Left renal pelvis (tissue), 4 donors: ENCODE data around the gene BCL2L14. TPM values are rescaled to one million over a fixed set of nuclear protein-coding genes. Genes with fewer than 3 reads are reported as not detected.

ENCODE experiments used
- DNase-seq, 4 donors: peaks; one replicate each; pipeline ENCODE4 v3.0.0-alpha.2; 2013; ENCODE audit warnings: low read depth in 4 of 4, low spot score in 3 of 4
- polyA plus RNA-seq, 4 donors: library from polyadenylated mRNA; unstranded; fragments of 120-200 nt; gene quantifications; one replicate each; pipeline ENCODE4 v1.2.1, GENCODE V29; 2013; ENCODE audit not compliant: insufficient read length in 4 of 4

Gene BCL2L14, protein sequence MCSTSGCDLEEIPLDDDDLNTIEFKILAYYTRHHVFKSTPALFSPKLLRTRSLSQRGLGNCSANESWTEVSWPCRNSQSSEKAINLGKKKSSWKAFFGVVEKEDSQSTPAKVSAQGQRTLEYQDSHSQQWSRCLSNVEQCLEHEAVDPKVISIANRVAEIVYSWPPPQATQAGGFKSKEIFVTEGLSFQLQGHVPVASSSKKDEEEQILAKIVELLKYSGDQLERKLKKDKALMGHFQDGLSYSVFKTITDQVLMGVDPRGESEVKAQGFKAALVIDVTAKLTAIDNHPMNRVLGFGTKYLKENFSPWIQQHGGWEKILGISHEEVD
- polyA plus RNA-seq: under 1 TPM; 0.14 to 0.78 (median 0.43) TPM

DNA sequence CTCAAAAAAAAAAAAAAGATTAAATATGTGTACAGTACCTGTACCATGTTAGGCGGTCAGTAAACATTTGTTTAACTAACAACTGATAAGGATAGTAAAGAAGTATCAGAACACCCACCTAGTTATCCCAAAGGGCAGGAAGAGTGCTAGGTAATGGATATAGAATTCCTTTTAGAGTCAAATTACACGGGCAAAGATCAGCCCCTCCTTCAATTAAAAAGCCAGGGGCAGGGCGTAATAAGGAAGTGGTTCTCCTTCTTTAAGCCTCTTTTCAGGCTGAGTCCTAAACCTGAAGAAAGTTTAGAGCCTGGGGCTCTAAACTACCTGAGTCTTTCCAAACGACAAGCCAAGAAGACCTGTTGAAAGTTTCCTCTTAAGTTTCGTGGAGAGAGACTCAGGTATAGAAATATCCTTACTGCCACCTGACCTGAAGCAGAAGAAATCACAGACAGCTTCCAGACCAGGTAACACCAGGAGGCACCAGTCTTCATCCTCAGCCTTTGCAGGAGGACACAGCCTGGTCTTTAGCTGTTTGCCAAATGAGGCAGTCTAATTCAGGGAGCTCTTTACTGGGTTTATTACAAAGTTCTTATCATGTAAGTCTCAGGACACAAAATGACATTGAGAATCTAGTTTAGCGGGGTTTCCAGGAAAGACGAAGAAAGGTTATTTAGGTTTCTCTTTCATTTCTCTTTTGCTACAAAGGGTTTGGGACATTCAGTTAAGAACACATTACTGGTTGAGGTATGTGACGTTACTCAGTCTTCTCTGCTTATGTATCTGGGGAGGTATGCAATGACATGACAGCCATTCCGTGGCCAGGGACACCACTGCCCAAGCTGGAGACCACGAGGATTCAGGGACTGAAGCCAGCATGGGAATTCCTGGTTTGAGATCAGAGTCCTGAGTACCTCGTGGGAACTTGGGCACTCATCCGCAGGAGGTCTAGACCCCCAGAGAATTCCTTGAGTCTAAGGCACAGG lies at the start of gene BCL2L14:
TSS of gene BCL2L14 (plus strand) at position 266 of the 983 bp plus-strand sequence. CDS start 8,367 bp downstream, outside the sequence.
- no peak for DNase-seq

DNA sequence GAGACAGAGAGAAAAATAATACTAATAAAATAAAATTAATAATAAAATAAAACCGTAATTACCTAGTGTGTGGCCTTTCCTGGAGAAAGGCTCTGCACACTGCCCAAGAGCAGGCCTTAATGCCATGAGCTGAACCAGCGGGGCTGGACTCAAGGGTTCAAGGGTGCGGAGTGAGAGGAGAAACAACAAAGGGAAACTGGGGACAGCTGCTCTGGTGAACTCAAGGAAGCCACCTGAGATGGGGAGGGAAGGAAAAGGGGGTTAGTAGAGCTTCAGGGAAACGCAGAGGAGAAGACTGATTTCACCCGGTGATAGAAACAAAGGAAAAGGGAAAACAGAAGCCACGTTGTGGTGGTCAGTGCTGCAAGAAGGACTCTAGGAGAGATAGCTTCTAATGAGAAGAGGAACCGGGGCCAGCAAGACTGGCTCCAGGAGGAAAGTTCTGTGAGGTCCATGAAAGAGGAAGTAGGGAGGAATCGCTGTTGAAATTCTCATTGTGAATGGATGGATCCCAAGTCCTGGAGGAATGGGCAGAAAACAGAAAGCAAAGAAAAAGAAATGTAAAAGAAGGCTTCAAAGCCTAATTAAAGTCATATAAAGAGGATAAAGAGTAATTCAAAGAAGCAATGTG lies 48.3 kb upstream of the BCL2L14 start:
- no peak for DNase-seq

DNA sequence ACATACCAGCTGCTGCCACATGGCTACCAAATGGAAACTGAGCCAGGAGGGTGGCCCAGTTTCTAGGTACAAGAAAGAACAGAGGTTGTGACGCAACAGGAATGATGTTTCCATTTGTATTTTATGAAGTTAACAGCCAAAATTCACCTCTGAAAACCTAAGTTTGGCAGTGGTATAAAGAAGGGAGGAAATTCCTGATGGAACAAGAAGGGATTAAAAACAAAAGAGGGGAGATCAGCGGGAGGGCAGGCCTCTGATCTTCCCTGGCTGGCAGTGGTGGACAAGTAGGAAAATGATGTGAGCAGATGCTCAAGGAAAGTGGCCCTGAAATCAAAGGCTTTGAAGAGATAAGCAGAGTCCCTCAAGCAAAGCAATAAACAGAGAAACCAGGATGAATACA lies 47.3 kb upstream of the BCL2L14 start:
- no peak for DNase-seq

DNA sequence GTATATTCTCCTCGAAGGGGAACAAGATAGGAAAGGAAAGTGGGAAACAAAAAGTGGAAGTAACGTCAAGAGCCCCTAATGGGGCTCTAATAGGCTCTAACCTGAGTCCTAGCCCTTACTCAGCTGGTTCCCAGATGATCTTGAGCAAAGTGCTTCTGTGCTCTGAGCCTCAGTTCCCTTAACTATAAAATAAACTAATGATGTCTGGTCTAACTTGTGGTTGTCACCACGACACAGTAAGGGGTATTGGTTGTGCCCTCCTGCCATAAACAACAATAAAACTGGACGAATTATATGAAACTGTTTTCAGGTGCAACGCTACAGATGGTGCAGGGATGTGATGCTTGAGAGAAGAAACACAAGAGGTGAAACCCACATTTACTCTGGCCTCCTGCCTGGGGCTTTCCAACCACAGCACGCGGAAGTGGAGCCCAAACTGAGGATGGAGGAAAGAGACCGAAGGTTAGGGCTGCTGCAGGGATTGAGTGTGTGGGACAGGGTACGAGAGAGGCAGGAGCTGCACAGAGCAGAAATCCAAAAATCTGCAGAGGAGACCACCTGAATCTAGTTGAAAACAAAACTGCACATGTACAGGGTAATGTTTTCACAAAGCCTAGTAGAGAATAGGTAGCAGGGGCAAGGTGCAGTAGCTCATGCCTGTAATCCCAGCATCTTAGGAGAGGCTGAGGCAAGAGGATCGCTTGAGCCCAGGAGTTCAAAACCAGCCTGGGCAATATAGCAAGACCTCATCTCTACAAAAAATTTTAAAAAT lies 45.6 kb upstream of the BCL2L14 start:
- DNase-seq: no peak

DNA sequence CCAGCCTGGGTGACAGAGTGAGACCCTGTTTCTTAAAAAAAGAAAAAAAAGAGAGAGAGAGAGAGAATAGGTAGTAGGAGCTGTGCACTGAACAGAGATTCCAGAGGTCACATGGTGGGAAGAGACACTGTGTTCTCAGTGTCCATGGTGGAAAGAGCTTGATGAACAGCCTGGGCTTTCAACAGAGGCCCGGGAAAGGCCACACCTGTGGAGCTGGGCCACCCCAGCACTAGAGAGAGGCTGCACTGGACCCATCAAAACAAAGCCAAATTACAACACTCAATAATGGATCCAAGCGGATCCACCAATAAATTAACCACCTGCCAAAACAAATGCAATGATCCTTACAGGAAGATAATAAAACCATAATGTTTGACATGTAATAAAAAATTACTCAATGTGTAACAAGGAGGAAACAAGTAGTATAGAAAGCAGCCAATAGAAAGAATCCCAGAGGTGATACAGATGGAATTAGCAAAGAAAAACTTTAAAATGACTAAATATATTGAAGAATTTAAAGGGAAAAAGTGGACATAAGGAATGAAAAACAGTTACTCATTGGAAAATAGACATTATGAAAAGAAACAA lies 44.8 kb upstream of the BCL2L14 start:
- no peak for DNase-seq

DNA sequence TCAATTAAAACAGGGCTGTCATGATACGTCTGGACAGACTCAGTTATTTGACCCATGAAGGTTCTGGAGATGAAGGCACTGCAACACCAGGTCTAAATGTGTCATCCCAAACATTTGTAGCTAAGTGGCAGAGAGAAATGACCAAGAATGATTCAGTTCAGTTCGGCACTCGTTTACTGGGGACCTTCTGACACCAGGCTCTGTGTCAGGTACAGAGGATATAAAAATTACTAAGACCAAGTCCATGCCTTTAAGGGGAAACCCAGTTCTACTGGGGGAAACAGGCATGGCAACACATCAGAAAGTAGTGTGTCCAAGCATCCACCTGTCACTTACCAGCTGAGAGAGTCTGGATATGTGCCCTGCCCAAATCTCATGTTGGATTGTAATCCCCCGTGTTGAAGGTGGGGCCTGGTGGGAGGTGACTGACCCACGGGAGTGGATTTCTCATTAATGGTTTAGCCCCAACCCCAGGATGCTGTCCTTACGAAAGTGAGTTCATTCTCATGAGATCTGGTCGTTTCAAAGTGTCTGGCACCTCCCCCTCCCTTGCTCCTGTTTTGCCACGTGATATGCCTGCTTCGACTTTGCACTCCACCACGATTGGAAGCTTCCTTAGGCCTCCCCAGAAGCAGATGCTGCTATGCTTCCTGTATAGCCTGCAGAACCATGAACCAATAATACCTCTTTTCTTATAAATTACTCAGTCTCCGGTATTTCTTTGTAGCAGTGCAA lies 41.9 kb upstream of the BCL2L14 start:
- no peak for DNase-seq

DNA sequence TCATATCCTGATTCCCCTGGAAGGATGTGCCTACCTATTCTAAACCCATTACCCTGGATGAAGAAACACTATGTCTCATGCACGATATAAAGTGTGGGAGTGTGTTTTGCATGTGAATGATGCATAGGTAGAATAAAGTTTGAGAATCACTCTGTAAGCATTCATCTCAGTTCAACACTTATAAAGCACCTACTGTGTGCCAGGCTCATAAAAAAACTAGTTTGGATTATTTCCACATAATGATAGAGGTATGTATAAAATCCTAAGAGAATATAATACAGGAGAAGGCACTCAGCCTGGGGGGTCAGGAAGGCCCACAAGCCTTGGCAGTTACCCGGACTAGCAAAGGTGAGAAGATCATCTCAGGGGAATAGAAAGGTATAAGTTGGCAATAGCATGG lies 41.1 kb upstream of the BCL2L14 start:
- no peak for DNase-seq

DNA sequence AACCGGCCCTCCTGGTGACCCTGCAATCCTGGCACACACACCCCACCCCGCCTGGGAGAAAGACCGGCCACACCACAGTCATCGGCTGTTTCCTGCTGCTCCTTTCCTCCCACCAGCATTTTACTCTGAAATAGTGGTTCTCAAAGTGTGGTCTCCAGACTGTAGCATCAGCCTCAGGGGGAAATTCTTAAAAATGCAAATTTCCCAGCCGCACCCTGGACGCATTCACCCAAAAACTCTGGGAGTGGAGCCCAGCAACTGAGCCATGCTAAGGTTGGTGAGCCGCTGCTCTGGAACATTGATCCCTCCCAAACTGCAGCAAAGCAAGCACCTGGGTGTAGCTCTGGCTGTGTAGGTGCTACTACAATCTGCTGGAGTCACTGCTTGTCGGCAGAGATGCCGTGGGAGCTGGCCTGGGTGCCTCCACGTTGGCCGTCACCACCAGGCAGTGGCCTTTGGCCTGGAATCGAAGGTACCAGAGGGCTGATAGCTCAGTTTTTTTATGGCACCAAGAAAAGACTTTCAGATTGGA lies 38.4 kb upstream of the BCL2L14 start:
- no peak for DNase-seq

DNA sequence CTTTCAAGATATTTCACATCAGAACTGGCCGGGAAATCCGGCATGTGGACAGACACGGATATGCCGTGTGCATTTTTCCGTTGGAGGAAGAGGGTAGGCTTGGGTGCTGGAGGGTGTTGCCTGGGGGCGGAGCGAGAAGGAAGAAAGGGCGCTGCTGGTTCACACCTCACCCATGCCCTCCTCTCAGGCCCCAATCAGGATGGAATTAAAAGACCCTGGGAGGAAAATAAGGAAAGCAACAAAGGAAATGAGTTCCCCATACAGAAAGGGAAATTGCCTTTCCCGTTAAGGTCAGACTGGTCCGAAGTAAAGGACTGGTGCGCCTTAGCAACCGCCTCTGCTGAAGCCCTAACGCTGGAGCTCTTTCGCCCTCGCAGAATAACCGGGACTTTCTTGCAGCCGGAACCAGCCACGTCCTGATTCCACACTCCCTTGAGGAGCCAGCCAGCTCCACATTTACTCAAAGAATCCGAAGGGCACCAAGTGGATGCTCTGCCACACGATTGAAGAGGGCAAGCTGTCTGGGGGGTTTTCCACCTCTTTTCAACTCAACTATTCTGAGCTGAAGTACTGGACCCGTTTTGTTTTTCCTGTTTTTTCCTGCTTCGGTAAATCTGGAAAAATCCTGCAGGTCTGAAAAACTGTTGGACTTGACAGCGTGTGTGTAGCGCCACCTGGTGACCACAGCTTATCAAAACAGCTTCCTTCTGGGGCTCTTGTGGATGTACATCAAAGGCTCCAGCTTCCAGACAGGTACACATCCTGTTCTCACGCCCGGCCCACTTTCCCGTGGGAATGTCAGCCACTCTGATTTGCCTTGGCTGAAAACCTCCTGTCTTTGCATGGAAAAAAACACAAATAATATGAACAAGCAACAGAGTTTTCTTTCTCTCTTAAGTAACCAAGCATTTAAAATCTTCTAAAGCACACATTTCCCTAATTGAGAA lies 37.6 kb upstream of the BCL2L14 start:
- peak; percentile 66 to 86 (median 81) for DNase-seq

DNA sequence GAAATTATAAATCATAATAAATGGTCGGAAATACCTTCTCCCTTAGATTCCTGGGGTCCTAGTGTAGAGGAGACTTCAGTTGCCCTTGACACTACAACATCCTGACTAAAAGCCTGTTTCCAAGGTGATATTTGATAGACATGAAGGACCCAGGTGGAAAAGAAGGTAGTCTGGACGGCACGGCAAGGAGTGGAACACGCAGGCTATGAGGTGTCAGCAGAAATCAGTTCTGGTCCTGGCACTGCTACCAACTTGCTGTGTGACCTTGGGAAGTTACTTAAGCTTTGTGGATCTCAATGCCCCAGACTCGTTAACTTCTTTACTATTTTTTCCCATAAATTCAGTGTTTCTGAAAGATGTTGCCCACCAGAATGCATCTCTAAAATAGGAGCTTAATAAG lies 36.9 kb upstream of the BCL2L14 start:
- no peak for DNase-seq

DNA sequence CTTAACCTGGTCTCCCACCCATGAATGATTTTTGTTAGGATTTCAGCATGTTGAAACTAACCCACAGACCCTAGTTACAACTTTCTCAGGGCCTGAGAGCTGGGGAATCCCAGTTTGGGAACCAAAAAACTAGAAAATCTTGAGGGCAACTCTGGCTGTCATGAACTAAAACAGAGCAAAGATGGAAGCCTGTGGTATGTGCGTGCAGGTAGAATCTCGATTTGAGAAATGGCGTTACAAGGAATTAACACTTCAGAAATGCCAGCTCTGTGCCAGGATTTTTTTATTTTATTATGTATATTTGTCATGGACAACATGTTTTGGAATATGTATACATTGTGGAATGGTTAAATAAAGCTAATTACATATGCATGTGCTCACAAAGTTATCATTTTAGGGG lies 36.4 kb upstream of the BCL2L14 start:
- no peak for DNase-seq

DNA sequence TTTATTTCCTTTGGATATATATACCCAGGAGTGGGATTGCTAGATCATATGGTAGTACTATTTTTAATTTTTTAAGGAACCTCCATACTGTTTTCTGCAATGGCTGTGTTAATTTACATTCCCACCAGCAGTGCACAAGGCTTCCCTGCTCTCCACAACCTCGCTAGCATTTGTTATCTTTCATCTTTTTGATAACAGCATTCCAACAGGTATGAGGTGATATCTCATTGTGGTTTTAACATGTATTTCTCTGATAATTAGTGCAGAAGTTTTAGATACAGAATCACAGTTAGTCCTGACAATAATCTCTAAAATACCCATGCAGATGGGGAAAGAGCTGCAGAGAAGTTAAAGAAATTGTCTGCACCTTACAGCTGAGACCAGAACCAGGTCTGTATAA lies 35.5 kb upstream of the BCL2L14 start:
- no peak for DNase-seq

DNA sequence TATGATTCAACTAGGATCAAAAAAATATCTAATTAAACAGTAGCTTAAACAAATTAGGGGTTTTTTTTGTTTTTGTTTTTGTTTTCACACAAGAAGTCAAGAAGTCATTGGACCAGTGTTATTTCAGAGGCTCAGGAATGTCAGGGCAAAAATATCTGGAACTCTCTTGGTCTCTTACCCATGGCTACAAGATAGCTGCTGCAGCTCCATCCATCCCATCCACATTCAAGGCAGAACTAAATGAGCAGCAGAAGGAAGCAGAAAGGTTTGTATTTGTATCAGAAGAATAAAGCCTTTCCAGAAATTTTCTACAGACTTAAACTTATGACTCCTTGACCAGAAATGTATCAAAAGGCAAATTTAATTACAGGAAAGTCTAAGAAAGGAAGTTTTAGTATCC lies 33.8 kb upstream of the BCL2L14 start:
- no peak for DNase-seq

DNA sequence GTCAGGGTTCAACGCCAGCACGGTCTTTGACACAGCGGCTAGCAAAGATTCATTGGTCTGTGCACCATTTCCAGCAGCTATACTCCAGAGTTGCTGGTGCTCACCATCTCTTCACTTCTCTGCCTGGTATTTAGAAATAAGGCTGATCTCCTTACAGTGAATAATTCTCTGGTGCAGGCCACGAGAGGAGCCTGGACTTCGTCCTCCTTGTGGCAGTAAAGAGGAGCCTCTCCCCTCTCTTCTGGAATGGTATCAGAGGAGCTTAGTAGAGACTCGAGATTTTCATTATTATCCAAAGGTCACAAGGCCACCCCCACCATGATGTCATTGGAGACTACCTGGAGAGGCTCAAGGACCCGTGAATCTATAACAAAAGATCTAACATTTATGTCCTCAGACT lies 30.8 kb upstream of the BCL2L14 start:
- DNase-seq: no peak

DNA sequence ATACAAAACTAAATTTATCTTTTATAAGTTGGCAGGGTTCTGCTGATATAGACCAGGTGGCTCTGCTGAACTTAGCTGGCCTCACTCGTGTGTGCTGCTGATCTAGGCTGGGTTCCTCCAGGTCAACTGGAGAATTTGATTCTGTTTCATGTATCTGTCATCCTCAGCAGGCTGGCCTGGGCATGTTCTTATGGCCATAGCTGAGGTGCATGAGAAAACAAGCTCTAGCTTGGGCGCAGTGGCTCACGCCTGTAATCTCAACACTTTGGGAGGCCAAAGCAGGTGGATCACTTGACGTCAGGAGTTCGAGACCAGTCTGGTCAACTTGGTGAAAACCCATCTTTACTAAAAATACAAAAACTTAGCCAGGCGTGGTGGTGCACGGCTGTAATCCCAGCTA lies 24.3 kb upstream of the BCL2L14 start:
- no peak for DNase-seq

DNA sequence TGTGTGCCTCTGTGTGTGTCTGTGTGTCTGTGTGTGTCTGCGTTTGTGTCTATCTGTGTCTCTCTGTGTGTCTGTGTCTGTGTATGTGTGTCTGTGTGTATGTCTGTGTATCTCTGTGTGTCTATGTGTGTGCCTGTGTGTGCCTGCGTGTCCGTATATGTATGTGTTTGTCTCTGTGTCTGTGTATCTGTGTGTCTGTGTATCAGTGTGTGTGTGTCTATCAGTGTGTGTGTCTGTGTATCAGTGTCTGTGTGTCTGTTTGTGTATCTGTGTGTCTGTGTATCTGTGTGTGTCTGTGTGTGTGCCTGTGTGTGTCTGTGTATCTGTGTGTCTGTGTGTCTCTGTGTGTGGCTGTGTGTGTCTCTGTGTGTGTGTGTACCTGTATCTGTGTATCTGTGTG lies 23.1 kb upstream of the BCL2L14 start:
- DNase-seq: no peak

DNA sequence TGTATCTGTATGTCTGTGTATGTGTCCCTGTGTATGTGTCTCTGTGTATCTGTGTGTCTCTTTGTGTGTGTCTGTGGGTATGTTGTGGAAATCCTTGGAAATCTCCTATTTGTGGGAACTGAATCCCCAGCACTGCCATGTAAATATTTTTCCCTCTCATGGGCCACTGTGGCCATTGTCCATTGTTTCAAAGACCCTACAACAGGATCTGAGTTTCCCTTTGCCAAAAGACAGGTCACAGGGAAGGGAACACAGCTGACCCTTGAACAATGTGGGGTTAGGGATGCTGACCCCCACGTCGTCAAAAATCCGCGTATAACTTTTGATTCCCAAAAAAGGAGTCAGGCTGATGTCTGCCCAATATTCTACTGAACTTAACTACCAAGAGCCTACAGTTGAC lies 22.5 kb upstream of the BCL2L14 start:
- no peak for DNase-seq

DNA sequence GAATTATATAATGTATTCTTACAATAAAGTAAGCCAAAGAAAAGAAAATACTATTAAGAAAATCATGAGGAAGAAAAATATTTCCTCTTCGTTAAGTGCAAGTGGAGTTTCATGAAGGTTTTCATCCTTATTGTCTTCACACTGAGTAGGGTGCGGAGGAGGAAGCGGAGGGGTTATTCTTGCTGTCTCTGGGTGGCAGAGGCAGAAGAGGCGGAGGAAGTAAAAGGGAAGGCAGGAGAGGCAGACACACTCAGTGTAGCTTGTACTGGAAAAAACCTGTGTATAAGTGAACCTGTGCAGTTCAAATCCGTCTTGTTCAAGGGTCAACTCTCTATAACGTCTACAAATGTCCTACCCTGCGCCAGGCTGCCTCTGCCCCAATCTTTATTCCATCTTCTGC lies 22.0 kb upstream of the BCL2L14 start:
- DNase-seq: no peak
